Spleen (tissue), 11 donors: Measurements from ENCODE around the gene EXOC4. TPM values are rescaled to one million over a fixed set of nuclear protein-coding genes. Genes with fewer than 3 reads are reported as not detected.

Experiments
- DNase-seq: peaks from one replicate; pipeline ENCODE4 v3.0.0-alpha.2; 2020
- H3K27ac ChIP-seq, 8 donors: fragments of 200-600 bp; sonication (generic) in 7 of 8; 1 replicate in 4 of 8; 2 replicates in 4 of 8; pipeline versions ENCODE4 v1.5.0 to v1.8.0; 2016 to 2021; ENCODE audit warnings: inconsistent platforms in 4 of 8, mild to moderate bottlenecking in 4 of 8, moderate library complexity in 1 of 8
- H3K27me3 ChIP-seq, 7 donors: fragments of 200-600 bp; sonication (generic) in 6 of 7; replicated peaks in 1 of 7; 1 replicate in 4 of 7; 2 replicates in 3 of 7; pipeline versions ENCODE4 v1.5.0 to v1.8.0; 2016 to 2021; ENCODE audit warnings: inconsistent platforms in 3 of 7, mild to moderate bottlenecking in 1 of 7
- H3K36me3 ChIP-seq, 6 donors: fragments of 200-600 bp; sonication (generic) in 5 of 6; 1 replicate in 4 of 6; 2 replicates in 2 of 6; pipeline versions ENCODE4 v1.5.0 to v1.8.0; 2016 to 2021; ENCODE audit warnings: inconsistent platforms in 2 of 6
- H3K4me1 ChIP-seq, 6 donors: fragments of 200-600 bp; sonication (generic) in 5 of 6; 1 replicate in 3 of 6; 2 replicates in 3 of 6; pipeline versions ENCODE4 v1.5.0 to v1.8.0; 2016 to 2021; ENCODE audit warnings: inconsistent platforms in 3 of 6
- H3K4me3 ChIP-seq, 8 donors: fragments of 200-600 bp; sonication (generic) in 7 of 8; 1 replicate in 4 of 8; 2 replicates in 4 of 8; pipeline versions ENCODE4 v1.5.0 to v1.8.0; 2016 to 2021; ENCODE audit warnings: inconsistent platforms in 4 of 8, mild to moderate bottlenecking in 4 of 8, moderate library complexity in 2 of 8
- H3K9me3 ChIP-seq, 8 donors: fragments of 200-600 bp; sonication (generic) in 7 of 8; 1 replicate in 4 of 8; 2 replicates in 4 of 8; pipeline versions ENCODE4 v1.5.0 to v1.8.0; 2016 to 2021; ENCODE audit warnings: inconsistent platforms in 4 of 8
- POLR2A ChIP-seq, 3 donors: fragments of 450-650 bp; IDR thresholded peaks; one replicate each; pipeline ENCODE4 v1.5.1; 2017; ENCODE audit warnings: antibody characterized with exemption in 3 of 3, mild to moderate bottlenecking in 1 of 3
- POLR2AphosphoS5 ChIP-seq, 3 donors: sonication (generic); formaldehyde crosslinking; IDR thresholded peaks; one replicate each; pipeline ENCODE4 v1.5.1; 2017; ENCODE audit warnings: antibody characterized with exemption in 3 of 3
- WGBS, 5 donors: extraction: QIAGEN DNeasy Blood & Tissue Kit in 3 of 5; methylation state at CpG; one replicate each; pipeline versions ENCODE4 v1.1.5 to v1.1.7; 2013 to 2018; 5-methylcytosine and 5-hydroxymethylcytosine counted together
- intact Hi-C: fragments of 100-400 bp; cut with DNase I; formaldehyde crosslinking; loops from one replicate; pipeline ENCODE4 v1.15.0; 2023; ENCODE audit warnings: low total_unique reads
- polyA plus RNA-seq, 3 donors: library from polyadenylated mRNA; stranded (reverse); fragments of 200-250 nt; gene quantifications; one replicate each; pipeline ENCODE4 v1.2.1, GENCODE V29; 2013
- total RNA-seq, 7 donors: library from RNA; depleted of rRNA in 3 of 7; stranded (reverse); fragments of >200 nt in 3 of 7; fragmentation: NEBNext Ultra II Directional in 4 of 7; extraction: Animal tissue kit (Norgen Biotek cat#: 25700) in 4 of 7; gene quantifications; one replicate each; pipeline versions ENCODE4 v1.1.0 to v1.2.1, GENCODE V29; 2016 to 2021
- TF ChIP-seq, protein P1 (sequence below), 11 experiments: fragments of 200-600 bp in 7 of 11; fragments of 450-650 bp in 4 of 11; sonication (generic) in 4 of 11; IDR thresholded peaks in 8 of 11; conservative IDR thresholded peaks in 3 of 11; 1 replicate in 7 of 11; 2 replicates in 4 of 11; pipeline versions ENCODE4 v1.4.0 to v1.8.0; 2016 to 2021; ENCODE audit warnings: antibody characterized with exemption in 11 of 11, inconsistent platforms in 4 of 11, mild to moderate bottlenecking in 1 of 11
- donor health status: healthy with polysubstance abuse.
- donor health status: DM: no; HTN: no; CAD: no; lungs with moderate emphysema.
- donor health status: DM: no; HTN: no; CAD: no.
- donor health status: Bipolar disorder and iron deficiency.
- donor health status: healthy.
- donor health status: DM: no; HTN: no; CAD: no.
- donor health status: DM: yes; HTN: yes; CAD: no.

The EXOC4 gene
- total and polyA plus RNA-seq, 10 donors, result 14.1 to 138 (median 102) TPM

DNA sequence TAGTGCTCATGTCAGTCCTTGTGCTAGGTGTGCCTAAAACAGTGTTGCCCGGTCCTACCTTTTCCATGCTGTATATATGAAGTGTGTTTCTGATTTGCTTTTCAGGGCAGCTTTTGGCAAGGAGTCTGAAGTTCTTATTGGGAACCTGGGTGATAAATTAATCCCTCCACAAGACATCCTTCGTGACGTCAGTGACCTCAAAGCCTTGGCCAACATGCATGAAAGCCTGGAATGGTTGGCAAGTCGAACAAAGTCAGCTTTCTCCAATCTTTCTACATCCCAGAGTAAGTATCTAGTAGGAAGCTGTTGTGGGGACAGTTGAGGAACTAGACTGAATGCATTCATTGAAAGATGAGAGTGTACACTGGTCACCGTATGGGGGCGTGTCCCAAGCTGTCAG is 684.9 kb downstream of the EXOC4 start:
- no peak for DNase-seq
- Histone ChIP-seq H3K4me1 (no peaks in the 10 kb centered on the region), H3K36me3 (peaks cover 0 to 49% (median 13%) of the 10 kb centered on the region in 6 donors), H3K4me3 (no peak overlapping the region), H3K27me3 (no peaks in the 10 kb centered on the region), H3K27ac (no peak overlapping the region), H3K9me3 (no peaks in the 10 kb centered on the region)
- intact Hi-C loops, result no loop called here
- 93 to 97% (median 96%) methylated on average over 6 of the region's 6 CpGs for WGBS, 5 donors
- TF ChIP-seq, protein P1, sequence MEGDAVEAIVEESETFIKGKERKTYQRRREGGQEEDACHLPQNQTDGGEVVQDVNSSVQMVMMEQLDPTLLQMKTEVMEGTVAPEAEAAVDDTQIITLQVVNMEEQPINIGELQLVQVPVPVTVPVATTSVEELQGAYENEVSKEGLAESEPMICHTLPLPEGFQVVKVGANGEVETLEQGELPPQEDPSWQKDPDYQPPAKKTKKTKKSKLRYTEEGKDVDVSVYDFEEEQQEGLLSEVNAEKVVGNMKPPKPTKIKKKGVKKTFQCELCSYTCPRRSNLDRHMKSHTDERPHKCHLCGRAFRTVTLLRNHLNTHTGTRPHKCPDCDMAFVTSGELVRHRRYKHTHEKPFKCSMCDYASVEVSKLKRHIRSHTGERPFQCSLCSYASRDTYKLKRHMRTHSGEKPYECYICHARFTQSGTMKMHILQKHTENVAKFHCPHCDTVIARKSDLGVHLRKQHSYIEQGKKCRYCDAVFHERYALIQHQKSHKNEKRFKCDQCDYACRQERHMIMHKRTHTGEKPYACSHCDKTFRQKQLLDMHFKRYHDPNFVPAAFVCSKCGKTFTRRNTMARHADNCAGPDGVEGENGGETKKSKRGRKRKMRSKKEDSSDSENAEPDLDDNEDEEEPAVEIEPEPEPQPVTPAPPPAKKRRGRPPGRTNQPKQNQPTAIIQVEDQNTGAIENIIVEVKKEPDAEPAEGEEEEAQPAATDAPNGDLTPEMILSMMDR (IDR thresholded peaks at IDR 0.05 in 8 of 11, conservative IDR thresholded peaks at IDR 0.05 in 3 of 11), result no peak

DNA sequence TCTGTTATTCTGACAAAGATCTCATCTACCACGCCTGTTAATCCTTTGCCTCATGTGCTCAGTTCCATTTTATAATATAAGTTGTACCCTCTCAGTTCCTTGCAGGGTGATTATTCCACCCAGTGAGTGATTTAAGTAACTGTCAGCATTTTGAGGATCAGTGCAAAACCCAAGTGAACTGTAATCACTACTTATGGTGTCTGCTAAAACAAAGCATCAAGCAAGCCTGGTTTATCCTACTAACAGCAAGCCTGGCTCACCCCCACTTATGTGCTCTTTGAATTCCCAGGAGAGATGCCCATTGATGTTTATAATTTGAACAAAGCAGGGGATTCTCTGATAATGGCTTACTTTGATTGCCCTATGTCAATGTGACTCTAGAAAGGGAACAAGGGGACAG is 687.5 kb downstream of the EXOC4 start:
- 88 to 100% (median 93%) methylated on average over 1 of the region's 1 CpG for WGBS, 5 donors
- TF ChIP-seq POLR2AphosphoS5 (IDR thresholded peaks at IDR 0.05), result no peak
- TF ChIP-seq POLR2A (IDR thresholded peaks at IDR 0.05), result no peak
- TF ChIP-seq, protein P1 (IDR thresholded peaks at IDR 0.05 in 8 of 11, conservative IDR thresholded peaks at IDR 0.05 in 3 of 11), result no peak

DNA sequence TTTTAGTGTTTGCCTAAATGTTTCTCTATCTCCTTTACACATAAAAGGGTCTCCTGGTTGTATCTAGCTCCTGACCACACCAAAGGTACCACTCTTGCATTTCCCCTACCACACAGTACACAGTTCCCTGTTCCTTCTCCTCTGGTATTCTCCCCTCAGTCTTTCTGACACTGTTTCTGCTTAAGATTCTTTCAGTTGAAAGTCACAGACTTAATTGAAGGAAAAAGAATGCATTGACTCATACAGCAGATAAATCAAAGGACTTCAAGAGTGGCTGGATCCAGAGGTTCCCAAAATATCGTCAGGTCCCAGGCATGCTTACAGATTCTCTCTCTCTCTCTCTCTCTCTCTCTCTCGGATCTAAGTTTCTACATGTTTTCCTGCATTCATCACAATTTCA is 688.6 kb downstream of the EXOC4 start:
- no peak for DNase-seq
- intact Hi-C loops, result no loop called here
- Histone ChIP-seq H3K36me3 (peaks cover 0 to 49% (median 13%) of the 10 kb centered on the region in 6 donors), H3K27ac (no peak overlapping the region), H3K4me3 (no peak overlapping the region), H3K4me1 (no peaks in the 10 kb centered on the region), H3K27me3 (no peaks in the 10 kb centered on the region), H3K9me3 (no peaks in the 10 kb centered on the region)
- TF ChIP-seq POLR2AphosphoS5 (IDR thresholded peaks at IDR 0.05) (no peak), POLR2A (IDR thresholded peaks at IDR 0.05) (no peak)
- TF ChIP-seq, protein P1 (IDR thresholded peaks at IDR 0.05 in 8 of 11, conservative IDR thresholded peaks at IDR 0.05 in 3 of 11), result no peak
- 81 to 92% (median 85%) methylated on average over 2 of the region's 2 CpGs for WGBS, 5 donors

More for the DNA sequence above, 687.5 kb downstream of the EXOC4 start:
- peaks cover 0 to 49% (median 13%) of the 10 kb centered on the region in 6 donors for H3K36me3 ChIP-seq
- DNase-seq, result no peak
- H3K4me1 ChIP-seq, result no peaks in the 10 kb centered on the region
- intact Hi-C loops, result no loop called here
- no peak overlapping the region for H3K4me3 ChIP-seq
- H3K27ac ChIP-seq, result no peak overlapping the region
- no peaks in the 10 kb centered on the region for H3K27me3 ChIP-seq
- no peaks in the 10 kb centered on the region for H3K9me3 ChIP-seq

DNA sequence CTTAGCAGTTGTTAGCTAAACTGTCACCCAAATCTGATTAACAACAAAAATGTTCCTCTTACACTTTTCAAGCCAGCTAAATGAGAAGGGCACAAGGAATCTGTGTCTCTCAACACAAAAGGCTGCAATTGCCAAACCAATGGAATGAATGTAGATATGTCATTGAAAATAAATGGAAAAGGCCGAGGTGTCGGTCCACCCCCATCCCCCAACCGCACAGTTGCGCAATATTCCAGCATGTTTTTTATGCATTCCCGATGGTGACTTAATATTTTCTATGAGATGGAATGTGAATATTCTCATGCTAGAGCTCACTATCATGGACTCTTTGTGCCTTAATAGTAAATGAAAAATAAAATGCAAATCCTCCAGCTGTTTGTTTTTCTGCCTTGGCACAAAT is 692.6 kb downstream of the EXOC4 start:
- H3K27me3 ChIP-seq, result no peaks in the 10 kb centered on the region
- no peak overlapping the region for H3K4me3 ChIP-seq
- no peak for DNase-seq
- no peak overlapping the region for H3K27ac ChIP-seq
- H3K9me3 ChIP-seq, result no peaks in the 10 kb centered on the region
- 68 to 87% (median 79%) methylated on average over 5 of the region's 5 CpGs for WGBS, 5 donors
- peaks cover 0 to 36% (median 2%) of the 10 kb centered on the region in 6 donors for H3K36me3 ChIP-seq
- TF ChIP-seq POLR2AphosphoS5 (IDR thresholded peaks at IDR 0.05) (no peak), POLR2A (IDR thresholded peaks at IDR 0.05) (no peak)
- TF ChIP-seq, protein P1 (IDR thresholded peaks at IDR 0.05 in 8 of 11, conservative IDR thresholded peaks at IDR 0.05 in 3 of 11), result no peak
- H3K4me1 ChIP-seq, result no peaks in the 10 kb centered on the region
- intact Hi-C loops, result no loop called here
